HG02798 (cell line): ENCODE results near the gene TMPRSS13.
"Not testable (repeated sequence)": the region's sequence is repeated elsewhere in the genome, so short reads cannot be mapped to it uniquely, and the experiment has no call there.

ENCODE experiments used
- ATAC-seq: cut with Tn5 transposase; IDR thresholded peaks from one replicate; pipeline ENCODE4 v1.9.1; 2021; ENCODE audit warnings: mild to moderate bottlenecking; ENCODE audit not compliant: unreplicated experiment, poor library complexity

TMPRSS13 gene

DNA sequence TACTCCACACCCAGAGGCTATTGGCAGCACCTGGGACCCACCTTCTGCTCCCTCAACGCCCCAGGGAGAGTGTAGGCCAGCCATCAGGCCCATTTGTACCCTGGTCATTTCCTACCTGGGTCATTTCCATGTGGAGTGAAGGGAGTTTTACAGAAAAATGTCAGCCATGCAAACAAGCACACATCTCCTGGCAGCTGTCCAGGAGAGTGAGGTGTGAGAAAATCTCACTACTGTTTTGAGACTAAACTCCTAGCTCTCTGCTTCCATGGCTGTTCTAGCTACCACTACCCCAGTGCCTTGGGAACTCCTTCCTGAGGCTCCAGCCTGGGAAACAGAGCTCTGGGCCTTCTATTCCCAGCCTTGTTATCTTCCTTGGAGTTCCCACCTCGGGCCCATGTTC is 2.8 kb upstream of the TMPRSS13 start:
- peak; percentile 69 for ATAC-seq

DNA sequence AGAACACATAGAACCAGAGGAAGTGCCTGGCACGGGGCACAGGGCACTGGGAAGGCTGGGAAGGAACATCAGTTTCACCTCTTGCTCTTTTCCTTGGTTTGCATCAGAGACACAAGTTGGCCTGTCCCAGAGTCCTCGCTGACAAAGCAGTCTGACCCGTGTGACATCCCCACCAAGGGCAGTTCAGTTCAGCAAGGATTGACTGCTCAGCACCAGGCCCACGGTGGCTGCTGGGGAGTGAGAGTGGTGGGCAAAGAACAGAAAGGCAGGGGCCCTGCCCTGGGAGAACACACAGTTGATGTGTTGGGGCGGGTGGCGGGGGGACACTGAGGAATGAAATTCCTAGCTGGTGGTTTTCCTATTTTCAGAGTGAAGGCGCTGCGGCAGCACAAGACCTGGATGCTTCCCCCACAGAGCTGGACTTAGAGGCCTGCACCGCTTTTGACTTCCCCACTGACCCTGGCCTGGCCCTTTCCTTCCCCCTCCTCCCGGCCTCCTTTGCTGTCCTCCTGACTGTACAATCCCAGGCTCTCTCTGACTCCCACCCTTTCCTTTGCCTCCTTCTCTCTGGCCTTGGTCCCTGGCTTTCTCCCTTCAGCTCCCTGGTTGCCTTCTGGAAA is 2.2 kb upstream of the TMPRSS13 start:
- ATAC-seq: no peak

GRCh38 chr11:117930668-117931330 is 1.6 kb upstream of the TMPRSS13 start:
- ATAC-seq: no peak

- ATAC-seq: no peak
Observed at GRCh38 chr11:117929916-117930570, 841 bp upstream of the TMPRSS13 start.

DNA sequence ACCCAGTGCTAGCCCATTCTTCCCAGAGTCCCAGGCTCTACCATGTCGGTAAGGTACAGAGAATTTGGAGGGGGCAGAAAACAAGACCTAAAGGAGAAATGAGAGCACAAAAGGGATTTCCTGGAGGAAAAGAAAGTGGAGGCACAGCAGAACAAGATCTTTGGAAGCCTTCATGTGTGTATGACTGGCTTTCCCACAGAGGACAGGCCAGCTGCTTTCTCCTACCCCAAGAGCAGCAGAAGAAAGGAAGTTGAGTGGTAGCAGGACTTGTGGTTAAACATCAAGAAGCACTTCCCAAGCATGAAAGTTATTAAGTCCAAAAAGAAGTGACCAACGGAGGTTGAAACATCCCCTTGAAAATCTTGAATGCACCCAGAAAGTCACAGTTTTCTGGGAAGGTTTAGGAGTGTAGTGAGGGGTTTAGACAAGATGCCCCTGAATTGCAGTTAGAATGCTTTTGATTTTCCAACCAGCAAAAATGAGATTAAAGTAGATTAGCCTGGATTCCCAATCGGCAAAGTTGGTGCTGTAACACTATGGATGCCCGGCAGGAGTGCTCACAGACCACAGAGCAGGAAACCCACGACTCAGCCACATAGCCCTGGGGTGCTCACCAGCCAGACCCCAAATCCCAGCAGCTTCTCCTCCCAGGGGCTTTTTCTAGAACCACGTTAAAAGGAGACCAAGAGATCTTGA is 608 bp downstream of the TMPRSS13 start:
- ATAC-seq: no peak

DNA sequence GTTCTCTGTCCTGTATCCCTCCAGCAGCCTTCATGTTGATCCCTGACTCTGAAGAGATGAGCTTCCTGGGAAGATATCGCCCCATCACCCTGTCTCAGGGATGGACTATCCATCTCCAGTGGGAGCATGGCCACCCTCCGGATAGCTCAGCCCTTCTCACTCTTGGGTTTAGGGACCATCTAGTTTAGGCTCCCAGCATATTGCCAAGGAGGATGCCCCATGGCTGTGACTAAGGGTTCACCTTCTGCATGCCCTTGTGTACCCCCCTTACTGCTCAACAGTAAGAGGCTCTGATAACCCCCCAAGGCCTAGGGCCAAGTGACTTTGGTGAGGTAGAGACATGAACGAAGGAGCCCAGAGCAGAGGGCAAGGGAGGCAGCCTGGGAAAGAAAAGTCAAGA is 1.3 kb downstream of the TMPRSS13 start:
- no peak for ATAC-seq

DNA sequence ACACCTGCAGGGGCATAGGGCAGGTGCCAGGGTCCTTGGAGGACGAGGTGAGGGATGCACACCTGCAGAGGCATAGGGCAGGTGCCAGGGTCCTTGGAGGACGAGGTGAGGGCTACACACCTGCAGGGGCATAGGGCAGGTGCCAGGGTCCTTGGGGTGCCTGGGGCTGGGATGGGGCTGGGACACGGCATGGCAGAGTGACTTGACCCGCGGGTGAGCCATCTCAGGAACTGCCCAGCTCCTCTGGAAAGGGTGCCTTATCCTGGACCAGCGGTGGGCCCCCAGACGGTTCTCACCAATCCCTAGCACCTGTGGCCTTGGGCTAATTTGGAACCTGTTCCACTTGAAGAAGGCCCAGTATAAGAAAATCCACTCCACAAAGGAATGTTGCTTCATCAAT is 3.0 kb downstream of the TMPRSS13 start:
- not testable (repeated sequence) for ATAC-seq

- no peak for ATAC-seq
Observed at GRCh38 chr11:117925198-117925925, 3.8 kb downstream of the TMPRSS13 start.

- no peak for ATAC-seq
Observed at GRCh38 chr11:117924631-117925170, 4.5 kb downstream of the TMPRSS13 start.

DNA sequence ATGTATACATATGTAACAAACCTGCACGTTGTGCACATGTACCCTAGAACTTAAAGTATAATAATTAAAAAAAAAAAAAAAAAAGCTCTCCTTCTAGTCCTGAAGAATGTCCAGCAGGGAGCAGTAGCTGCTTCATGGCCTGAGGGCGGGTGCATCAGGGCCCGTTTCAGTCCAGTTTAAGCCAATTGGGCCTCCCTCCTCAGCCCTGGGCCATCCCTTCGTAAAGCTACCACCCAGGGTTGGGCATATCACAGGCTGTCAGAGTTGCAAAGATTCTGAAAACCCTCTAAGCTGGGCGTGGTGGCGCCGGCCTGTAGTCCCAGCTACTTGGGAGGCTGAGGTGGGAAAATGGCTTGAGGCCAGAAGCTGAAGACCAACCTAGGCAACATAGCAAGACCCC is 5.4 kb downstream of the TMPRSS13 start:
- no peak for ATAC-seq

- ATAC-seq: no peak
Observed at GRCh38 chr11:117923275-117923674, 5.9 kb downstream of the TMPRSS13 start.

DNA sequence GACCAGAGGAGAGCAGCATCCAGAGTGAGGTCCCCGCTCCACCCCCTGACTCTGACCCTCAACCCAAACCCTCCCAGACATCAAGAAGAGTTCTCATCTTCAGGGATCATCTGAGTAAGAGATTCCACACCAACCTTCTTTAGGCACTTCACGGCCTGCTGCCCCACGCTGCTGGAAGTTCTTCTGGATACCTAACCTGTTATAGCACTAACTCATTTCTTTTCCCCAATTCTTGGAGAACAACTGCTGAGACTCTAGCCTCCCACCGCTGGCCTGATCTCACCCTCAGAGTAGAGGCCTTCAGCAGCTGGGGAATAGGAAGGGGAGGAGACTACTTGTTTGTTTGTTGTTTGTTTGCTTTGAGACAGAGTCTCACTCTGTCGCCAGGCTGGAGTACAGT is 7.3 kb downstream of the TMPRSS13 start:
- ATAC-seq: no peak

- ATAC-seq: no peak
Observed at GRCh38 chr11:117921456-117921855, 7.7 kb downstream of the TMPRSS13 start.

GRCh38 chr11:117919781-117920221 is 9.4 kb downstream of the TMPRSS13 start:
- ATAC-seq: no peak

GRCh38 chr11:117919341-117919740 is 9.9 kb downstream of the TMPRSS13 start:
- no peak for ATAC-seq

GRCh38 chr11:117918366-117919255 is 10.6 kb downstream of the TMPRSS13 start:
- ATAC-seq: no peak

DNA sequence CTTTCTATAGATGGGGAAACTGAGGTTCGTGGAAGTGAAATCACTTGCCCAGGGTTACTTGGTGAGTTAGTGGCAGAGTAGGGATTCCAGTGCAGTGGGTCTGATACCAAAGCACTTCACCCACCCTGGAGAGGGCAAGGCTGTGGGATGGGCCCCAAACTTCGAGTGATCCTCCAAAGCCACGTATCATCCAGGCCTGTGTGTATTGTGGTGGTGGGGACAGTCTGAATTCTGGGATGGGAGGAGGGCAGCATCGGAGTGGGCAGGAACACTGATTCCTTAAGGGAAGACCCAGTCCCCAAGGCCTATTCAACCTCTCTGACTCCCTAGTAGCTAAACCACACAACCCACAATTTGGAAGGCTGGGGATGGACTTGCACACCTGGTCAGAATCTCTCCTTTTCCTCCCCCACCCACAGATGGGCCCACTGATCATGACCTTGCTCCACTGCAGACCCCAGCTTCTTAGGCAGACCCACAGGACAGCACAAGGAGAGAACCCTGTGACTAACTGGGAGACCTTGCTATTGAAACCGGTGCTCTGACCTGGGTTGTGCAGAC is 11.5 kb downstream of the TMPRSS13 start:
- ATAC-seq: no peak

GRCh38 chr11:117916956-117917355 is 12.2 kb downstream of the TMPRSS13 start:
- no peak for ATAC-seq
